Sigmoid colon (tissue), 4 donors: ENCODE data around the gene TRAF3IP3.

Experiments used
- CTCF ChIP-seq, 4 experiments: fragments of 450-650 bp in 3 of 4; fragments of 200-600 bp in 1 of 4; IDR thresholded peaks; one replicate each; pipeline ENCODE4 v1.5.1; 2016 to 2019; ENCODE audit warnings: antibody characterized with exemption in 4 of 4, mild to moderate bottlenecking in 3 of 4, moderate library complexity in 2 of 4
- EP300 ChIP-seq, 4 donors: sonication (generic); formaldehyde crosslinking; IDR thresholded peaks; one replicate each; pipeline ENCODE4 v1.6.1; 2017; ENCODE audit warnings: antibody characterized with exemption in 4 of 4
- POLR2A ChIP-seq, 2 donors: fragments of 450-650 bp; IDR thresholded peaks; one replicate each; pipeline ENCODE4 v1.6.1; 2016; ENCODE audit warnings: antibody characterized with exemption in 2 of 2, mild to moderate bottlenecking in 2 of 2, moderate library complexity in 2 of 2
- POLR2AphosphoS5 ChIP-seq, 4 donors: sonication (generic); formaldehyde crosslinking; IDR thresholded peaks; one replicate each; pipeline ENCODE4 v1.6.1; 2017; ENCODE audit warnings: antibody characterized with exemption in 4 of 4

GRCh38 chr1:209751627-209752231, 4.1 kb upstream of the TRAF3IP3 start:
- TF ChIP-seq EP300 (IDR thresholded peaks at IDR 0.05) (no peak), CTCF (IDR thresholded peaks at IDR 0.05) (no peak), POLR2A (IDR thresholded peaks at IDR 0.05) (no peak), POLR2AphosphoS5 (IDR thresholded peaks at IDR 0.05) (no peak)
